Panc1 (cell line): ENCODE results near the gene LRRC71.

ENCODE experiments used
- CTCF ChIP-seq: fragments of 450-650 bp; IDR thresholded peaks from 2 replicates; pipeline ENCODE4 v1.5.1; 2017; ENCODE audit warnings: mild to moderate bottlenecking
- POLR2AphosphoS5 ChIP-seq: IDR thresholded peaks from 2 replicates; pipeline ENCODE4 v1.6.1; 2012; ENCODE audit warnings: mild to moderate bottlenecking, low read depth, low read length, moderate library complexity
- SIN3A ChIP-seq: IDR thresholded peaks from 2 replicates; pipeline ENCODE4 v1.6.1; 2012; ENCODE audit warnings: low read depth, mild to moderate bottlenecking, low read length, moderate library complexity, borderline replicate concordance; ENCODE audit not compliant: insufficient read depth
- TCF7L2 ChIP-seq: IDR thresholded peaks from 2 replicates; pipeline ENCODE4 v1.6.1; 2011; ENCODE audit warnings: mild to moderate bottlenecking, low read depth, low read length, inconsistent platforms
- TF ChIP-seq, protein P1 (sequence below), 2 experiments: IDR thresholded peaks; 2 replicates each; pipeline ENCODE4 v1.6.1; 2011 to 2012; ENCODE audit warnings: low read depth in 2 of 2, control low read depth in 1 of 2, low read length in 1 of 2, mild to moderate bottlenecking in 1 of 2, moderate library complexity in 1 of 2; ENCODE audit not compliant: insufficient read depth in 1 of 2

GRCh38 chr1:156874572-156875340, 45.7 kb upstream of the LRRC71 start:
- TF ChIP-seq TCF7L2: no peak
- TF ChIP-seq CTCF: no peak
- TF ChIP-seq SIN3A: no peak
- TF ChIP-seq POLR2AphosphoS5: no peak
- TF ChIP-seq, protein P1, sequence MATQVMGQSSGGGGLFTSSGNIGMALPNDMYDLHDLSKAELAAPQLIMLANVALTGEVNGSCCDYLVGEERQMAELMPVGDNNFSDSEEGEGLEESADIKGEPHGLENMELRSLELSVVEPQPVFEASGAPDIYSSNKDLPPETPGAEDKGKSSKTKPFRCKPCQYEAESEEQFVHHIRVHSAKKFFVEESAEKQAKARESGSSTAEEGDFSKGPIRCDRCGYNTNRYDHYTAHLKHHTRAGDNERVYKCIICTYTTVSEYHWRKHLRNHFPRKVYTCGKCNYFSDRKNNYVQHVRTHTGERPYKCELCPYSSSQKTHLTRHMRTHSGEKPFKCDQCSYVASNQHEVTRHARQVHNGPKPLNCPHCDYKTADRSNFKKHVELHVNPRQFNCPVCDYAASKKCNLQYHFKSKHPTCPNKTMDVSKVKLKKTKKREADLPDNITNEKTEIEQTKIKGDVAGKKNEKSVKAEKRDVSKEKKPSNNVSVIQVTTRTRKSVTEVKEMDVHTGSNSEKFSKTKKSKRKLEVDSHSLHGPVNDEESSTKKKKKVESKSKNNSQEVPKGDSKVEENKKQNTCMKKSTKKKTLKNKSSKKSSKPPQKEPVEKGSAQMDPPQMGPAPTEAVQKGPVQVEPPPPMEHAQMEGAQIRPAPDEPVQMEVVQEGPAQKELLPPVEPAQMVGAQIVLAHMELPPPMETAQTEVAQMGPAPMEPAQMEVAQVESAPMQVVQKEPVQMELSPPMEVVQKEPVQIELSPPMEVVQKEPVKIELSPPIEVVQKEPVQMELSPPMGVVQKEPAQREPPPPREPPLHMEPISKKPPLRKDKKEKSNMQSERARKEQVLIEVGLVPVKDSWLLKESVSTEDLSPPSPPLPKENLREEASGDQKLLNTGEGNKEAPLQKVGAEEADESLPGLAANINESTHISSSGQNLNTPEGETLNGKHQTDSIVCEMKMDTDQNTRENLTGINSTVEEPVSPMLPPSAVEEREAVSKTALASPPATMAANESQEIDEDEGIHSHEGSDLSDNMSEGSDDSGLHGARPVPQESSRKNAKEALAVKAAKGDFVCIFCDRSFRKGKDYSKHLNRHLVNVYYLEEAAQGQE (IDR thresholded peaks at IDR 0.05; ENCODE audit: insufficient read depth in 1 of 2, low read depth in 2 of 2, low read length in 1 of 2): no peak
